NCI-H345 treated with DMSO at 0.1 percent for 48 hours (cell line): Measurements from ENCODE around the gene SVEP1.
"Not testable (repeated sequence)": the region's sequence is repeated elsewhere in the genome, so short reads cannot be mapped to it uniquely, and the experiment has no call there.

Source experiments
- DNase-seq: peaks from one replicate; lab custom pipeline; 2025; ENCODE audit not compliant: unreplicated experiment; lab: John Stamatoyannopoulos, UW

Gene SVEP1

DNA sequence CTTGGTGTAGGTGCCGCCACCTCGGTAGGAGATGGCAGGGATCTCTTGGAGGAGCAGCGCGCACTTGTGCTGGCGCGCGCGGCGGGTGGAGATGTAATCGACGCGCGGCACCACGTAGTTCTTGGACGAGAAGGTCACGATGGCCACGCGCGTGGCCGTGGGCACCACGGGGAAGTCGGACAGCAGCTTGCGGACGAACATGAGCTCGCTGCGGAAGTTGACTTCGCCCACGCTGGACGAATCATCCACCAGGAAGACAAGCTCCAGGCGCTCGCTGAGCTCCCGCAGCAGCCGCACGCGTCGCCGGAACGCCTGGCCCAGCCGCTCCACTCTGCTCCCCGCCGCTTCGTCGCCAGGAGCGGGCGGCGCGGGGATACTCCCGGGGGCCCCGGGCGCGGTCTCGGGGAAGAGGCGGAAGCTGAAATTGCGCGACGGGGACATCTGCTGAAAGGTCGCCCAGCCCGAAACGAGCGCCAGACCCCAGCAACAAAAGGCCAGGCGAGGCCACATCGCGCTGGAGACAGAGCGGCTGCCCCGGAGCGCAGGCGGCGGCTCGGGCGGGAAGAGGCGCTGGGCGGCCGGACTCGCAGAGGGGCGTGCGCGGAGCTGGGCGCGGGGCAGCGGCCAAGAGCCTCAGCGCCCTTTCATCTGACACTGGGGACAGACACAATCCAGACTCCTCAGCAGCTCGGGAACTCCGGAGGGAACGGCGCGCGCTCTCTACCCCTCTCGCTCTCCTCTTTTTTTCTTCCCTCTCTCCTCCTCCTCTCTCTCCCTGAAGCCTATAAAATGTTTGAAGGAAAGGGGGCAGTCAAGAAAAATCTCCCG, at the start of gene SVEP1:
Gene SVEP1 (minus strand): TSS at position 708 of the 828 bp plus-strand sequence. CDS start 198 bp downstream, at position 510.
- peak; percentile 37 for DNase-seq

DNA sequence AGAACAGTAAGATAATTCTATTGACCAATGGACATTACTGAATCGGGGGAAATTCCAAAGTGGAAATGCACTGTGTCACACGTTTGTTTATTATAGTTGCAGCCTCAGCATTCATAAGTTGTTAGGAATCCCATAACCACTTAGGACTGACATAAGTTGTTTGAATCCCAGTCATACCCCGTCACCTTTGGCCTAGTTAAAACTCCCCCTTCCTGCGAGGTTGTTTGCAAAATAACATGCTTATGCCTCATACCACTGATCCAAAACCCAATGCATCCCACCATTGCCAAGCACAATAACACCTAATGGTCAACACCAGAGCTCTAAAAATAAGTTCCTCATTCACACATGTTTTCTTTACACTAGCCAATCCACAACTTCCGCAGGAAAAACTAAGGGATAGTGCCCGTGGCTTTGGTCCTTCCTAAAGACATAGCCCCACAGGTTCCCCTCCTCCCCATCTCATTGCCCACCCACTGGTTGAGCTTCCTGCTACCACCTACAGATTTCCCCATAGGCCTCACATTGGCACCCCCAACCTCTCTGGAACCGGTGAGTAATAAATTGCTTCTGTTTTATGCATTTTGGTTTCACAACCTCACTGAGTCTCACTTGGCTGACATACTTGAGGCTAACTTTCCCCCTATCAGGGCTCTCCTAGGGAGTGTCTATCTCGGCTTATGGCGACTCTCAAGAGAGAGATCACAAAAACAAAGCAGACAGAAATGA, 46.7 kb upstream of the SVEP1 start:
- no peak for DNase-seq

DNA sequence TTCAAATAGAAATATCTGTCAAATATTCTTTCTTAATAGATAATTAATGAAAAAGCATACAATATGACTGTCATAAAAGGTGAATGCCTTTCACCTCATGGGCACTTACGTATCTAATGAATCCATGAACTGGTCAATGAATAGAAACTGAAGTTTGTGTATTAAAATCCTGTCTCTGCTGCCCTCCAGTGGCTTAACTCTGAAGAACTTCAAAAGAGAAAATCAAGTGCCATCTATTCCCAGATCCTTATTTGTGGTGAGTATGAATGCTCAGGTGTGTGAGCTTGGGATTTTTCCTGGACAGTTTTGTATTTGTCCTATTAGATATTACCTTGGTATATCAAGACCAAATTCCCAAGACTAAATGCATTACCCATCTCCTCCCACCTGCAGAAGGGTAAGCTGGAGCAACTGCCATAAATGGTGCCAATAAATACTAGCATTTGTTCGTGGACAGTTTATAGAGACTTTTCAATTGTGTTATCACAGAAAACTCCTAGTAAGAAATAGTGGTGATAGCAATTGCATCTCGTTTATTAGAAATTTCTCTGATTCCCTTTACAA, 44.0 kb upstream of the SVEP1 start:
- peak; percentile 46 for DNase-seq

DNA sequence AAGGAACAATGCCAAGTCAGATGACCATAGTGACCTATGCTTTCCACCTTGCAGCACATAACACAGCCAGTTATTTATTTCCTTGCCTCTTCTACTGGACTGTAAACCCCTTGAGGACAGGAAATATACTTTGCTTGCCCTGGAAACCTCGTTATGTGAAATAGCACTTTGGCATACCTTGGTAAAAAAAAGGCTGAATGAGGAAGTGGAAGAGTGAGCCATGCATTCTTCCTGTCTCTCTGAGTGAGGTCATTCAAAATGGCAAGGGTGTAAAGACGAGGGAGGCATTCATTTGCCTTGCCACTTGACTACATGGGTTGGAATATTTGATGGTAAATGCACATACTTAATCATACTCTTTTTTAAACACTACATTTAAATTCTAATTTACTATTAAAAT, 42.8 kb upstream of the SVEP1 start:
- no peak for DNase-seq

DNA sequence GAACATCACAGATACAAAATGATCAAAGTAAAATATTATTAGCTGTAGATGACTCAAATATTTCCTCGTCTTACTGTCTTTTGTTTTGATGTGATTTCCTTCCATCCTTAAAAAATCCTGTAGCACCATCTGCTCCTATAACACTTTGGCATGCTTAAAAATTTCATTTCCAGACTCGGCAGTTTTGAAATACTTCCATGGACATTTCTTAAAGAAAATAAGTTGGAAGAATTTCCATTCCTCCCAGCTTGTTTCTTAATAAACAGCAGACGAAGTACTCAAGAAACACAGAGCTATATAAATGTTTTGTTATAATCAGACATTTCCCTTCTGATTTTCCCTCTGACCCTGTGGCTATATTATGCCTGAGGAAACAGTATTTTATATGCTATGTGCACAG, 41.2 kb upstream of the SVEP1 start:
- DNase-seq = no peak

DNA sequence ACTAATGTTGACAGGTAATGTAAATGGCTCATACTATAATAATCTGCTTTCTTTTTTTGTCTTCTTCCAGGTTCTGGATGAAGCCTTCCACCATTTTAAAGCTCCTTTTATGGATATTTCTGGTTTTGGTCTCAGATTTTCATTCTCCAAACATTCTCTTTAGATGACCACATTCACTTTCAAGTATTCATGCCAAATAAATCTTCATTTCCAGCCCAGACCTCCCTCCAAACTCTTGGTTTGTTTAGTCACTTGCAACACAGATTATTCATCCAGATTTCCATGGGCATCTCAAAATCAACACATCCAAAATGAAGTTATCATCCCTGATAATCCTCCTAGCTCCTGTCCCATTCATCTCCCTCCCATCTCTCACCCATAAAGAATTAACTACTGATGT, 40.3 kb upstream of the SVEP1 start:
- DNase-seq = no peak

DNA sequence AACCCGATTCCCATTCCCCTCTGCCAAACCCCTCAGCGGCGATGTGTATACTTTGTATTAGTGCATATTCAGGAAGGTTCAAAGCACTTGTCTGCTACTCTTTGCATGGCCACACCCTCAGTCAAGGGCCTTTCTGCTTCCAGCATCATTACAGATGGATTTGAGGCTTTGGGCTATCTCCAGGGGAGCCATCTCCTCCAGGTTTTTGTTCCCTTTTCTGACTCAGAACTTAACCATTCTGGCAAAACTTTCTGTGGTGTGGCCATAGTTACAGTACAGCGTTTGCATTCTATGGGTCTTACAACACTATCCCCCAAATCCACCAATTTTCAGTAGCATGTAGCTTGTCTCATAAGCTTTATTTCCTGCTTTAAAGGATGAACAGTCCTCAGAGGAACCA, 36.0 kb upstream of the SVEP1 start:
- DNase-seq = no peak

DNA sequence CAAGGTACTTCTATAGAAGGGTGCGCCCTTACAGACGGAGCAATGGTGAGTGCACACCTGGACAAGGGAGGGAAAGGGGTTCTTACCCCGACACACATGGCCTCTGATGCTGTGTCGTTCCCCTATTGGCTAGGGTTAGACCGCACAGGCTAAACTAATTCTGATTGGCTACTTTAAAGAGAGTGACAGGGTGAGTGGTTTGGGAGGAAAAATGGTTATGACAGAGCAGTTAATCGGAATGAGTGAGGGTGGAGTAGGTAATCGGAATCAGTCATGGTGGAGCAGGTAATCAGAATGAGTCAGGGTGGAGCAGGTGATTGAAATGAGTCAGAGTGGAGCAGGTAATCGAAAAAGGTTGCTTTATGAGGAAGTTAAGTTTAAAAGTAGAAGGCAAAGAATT, 35.0 kb upstream of the SVEP1 start:
- DNase-seq = not testable (repeated sequence)

DNA sequence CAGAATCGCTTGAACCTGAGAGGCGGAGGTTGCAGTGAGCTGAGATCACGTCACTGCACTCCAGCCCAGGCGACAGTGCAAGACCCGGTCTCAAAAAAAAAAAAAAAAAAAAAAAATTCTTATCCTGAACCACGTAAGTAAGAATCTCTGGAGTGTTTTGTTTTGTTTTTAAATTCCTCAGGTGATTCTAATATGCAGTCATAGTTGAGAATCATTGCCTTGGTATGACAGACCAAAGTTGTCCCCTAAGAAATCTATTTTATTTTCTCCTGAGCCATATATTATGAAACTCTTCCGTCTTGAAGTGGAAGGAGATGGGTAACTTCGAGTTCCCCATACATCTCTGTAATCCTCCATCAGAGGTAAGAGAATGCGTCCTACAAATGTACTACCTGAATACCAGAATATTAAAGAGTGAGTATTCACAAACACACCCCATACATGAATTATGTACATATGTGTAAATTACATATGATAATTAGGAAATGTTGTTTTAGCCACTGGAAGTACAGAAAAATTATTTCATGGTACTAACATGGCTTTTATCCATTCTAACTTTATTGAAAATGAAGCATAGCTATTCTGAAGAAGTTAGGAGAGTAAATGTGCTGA, 26.7 kb upstream of the SVEP1 start:
- DNase-seq = no peak

DNA sequence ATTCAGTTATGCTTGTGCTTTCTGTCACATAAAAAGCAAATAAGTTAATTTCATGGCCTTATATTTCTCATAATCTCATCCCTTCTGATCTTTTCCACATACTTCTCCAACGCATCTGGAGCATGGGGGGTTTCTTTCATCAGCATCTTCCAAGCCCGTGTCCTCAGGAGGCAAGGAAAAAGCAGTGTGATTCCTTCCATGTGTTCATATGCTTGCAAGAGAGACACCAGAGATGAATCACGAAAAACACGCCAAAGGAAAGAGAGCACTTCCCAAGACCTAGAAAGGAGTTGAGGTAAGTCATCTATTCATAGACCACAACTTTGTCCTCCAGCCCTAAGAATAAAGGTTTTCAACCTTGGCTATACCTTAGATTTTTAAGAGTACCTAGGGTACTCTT, 26.0 kb upstream of the SVEP1 start:
- DNase-seq = no peak

DNA sequence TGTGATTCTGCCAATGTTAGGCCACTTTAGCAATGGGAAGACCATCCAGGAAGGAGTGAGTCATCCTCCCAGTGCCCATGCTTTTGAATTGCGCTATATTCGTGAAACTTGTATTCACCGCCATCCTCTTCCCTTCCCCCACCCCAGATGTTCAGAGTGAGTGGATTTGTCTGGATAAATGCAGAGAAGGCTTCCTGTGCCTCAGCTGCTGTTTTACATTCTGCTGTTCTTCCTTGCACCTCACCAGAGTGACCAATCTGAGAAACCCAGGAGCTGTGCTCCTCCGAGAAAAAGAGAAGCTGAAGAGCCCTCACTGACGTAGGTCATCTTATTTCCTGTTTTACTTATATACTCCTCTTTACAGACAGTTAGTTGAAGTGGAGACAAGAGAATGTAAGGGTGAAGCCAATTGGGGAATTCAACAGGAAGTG, 24.6 kb upstream of the SVEP1 start:
- DNase-seq = no peak

DNA sequence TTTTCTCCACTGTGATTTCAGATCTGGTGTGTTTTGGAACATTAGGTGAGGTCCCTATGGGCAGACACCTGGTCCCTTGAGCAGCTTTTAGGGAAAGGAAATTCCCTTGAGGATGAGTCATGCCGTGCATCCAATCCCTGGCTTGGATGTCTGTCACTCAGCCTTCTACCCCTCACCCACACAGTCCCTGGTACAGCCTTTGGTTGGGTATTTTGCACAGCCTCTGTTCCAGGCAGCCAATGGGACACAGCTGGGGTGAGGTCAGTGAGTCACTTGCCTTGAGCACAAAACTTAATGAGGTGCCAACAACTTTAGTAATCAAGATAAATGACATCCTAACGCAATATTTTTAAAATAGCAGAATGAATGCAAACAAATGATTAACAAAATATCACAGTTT, 22.7 kb upstream of the SVEP1 start:
- no peak for DNase-seq

DNA sequence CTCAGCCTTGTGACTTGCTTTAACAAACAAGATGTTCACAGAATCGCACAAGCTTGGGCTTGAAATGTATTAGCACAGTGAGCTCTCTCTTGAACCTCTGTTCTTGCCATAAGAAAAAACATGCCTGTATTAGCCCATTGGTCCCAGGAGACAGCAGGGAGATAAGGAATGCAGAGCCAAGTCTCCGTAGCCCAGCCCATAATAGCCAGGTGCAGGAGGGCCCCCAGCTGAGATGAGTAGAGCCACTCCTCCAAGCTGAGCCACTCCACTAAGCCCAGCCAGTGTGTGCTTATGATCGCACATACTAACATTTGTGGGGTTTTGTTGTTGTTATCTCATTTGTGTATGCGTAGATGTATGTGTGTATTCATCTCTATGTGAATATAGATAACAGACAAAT, 21.6 kb upstream of the SVEP1 start:
- DNase-seq = no peak

DNA sequence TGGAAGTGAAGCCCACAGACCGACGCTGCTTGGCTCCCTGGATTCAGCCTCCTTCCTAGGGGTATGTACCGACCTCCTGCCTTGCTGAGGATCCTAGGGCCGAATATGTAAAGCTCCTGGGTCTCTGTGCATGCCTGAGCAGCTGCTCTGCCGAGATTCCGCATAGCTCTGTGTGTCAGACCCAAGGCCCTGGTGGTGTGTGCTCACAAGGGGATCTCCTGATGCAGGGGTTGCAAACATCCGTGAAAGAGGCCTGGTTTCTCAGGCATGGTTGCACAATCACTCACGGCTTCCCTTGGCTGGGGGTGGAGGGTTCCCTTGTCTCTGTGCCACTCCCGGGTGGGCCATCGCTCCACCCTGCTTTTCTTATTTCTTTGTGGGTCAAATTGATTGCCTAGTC, 19.9 kb upstream of the SVEP1 start:
- no peak for DNase-seq

DNA sequence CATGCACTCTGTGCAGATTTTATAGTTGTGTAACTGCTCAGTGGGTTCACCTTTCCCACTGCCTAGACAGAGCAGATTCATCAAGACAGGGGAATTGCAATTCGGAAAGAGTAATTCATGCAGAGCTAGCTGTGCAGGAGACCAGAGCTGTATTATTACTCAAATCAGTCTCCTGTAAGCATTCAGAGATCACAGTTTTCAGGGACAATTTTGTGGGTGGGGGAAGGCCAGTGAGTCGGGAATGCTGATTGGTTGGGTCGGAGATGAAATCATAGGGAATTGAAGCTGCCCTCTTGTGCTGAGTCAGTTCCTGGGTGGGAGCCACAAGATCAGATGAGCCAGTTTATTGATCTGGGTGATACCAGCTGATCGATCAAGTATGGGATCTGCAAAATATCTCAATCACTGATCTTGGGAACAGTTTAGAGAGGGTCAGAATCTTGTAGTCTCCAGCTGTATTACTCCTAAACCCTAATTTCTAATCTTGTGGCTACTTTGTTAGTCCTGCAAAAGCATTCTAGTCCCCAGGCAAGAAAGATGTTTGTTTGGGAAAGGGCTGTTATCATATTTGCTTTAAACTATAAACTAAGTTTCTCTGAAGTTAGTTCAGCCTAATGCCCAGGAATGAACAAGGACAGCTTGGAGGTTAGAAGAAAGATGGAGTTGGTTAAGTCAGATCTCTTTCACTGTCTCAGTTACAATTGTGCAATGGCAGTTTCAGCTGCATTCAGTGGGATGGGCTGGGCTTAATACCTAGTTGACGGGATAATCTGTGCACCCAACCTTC, 12.7 kb upstream of the SVEP1 start:
- no peak for DNase-seq

DNA sequence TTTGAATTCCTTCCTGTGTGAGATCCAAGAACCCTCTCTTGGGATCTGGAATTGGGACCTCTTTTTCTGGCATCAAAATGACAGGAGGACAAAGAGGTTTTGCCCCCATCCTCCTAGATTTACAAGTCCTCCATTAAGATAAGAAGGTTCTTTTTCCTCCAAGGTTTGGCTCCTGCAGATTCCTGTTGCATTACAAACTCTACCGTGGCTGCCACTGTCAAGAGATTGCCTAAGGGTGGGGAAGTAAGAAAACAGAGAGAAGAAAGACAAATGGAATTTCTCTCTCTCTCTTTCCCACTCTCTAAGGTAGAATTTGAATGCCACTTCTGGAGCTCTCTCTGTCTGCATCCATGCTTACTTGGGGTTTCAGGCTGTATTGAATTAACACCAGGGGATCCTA, 12.0 kb upstream of the SVEP1 start:
- no peak for DNase-seq

DNA sequence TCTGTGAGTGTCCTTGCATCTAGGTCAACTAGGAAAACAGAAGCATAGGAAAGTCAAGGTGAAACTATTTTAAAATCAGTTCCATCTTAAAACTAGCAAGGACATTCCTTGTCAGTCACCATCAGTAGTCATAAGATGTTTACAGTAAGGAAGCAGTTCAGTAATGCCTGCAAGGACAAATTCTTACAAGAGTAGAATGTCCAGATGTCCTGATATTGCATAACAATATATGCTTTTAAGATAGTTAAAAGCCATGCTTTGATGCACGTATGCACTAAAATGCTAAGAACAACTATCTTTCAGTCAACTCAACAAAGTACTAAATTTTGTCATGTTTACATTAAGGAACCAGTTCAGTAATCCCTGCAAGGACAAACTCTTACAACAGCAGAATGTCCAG, 11.3 kb upstream of the SVEP1 start:
- no peak for DNase-seq

DNA sequence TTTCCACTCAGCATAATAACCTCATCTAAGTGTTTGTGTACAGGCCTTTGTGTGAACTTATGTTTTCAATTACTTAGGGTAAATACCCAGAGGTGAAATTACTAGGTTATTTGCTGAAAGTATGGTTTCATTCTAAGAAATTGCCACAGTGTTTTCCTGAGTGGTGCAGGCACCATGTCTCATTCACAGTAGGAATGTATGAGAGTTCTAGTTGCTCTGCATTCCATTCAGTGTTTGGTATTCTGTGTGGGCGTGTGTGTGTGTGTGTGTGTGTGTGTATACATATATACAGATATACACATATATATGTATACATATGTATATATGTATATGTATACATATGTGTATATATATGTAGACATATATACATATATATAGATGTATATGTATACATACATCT, 8.8 kb upstream of the SVEP1 start:
- no peak for DNase-seq

DNA sequence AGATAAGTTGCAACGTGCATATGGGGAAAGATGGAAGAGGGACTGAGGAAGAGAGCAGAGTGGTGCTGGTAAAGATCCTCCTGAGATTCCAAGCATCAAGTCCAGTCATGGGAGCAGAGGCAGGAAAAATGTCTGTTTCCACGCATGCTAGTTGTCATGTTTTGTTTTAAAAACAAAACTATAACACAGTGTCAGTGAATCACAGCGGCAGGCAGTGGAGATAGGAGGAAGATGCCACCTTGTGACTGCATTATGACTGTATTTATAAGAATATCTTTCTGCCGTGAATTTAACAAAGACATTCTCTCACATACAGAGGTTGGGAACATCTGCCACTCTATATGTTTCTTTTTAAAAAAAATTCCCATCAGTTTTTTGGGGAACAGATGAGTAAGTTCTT, 3.7 kb upstream of the SVEP1 start:
- DNase-seq = no peak

DNA sequence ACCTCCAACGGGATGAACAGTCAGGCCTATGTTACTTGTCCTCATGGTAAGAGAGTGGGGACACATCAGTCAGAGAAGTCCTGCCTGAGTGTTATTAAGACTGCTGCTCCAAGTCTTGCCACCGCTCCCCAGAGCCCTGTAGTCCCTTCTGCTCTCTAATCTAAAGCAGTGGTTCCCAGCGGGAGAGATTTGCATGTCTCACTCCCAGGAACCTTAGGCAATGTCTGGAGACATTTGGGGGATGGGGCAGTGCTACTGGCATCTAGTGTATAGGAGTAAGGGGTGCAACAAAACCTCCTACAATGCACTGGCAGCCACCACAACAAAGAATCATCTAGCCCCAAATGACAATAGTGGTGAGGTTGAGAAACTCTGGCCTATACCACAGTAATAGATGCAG, 2.6 kb upstream of the SVEP1 start:
- DNase-seq = no peak

DNA sequence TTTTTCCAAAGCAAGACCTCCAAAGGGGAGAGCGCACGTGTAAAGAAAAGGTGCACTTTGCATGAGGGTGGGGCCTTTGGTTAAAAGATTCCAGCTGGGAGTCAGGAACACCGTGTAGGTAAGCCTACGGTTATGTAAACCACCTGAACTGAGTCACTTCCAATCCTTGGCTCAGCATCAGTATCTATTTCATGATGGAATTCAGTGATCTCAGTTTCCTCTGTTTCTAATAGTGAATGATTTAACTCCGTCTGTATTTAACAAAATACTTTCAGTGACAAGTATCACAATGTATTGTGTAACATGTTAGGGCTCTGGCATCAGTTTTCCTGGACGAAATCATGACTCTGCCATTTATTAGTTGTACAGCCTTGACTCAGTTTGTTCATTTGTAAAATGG, 1.3 kb upstream of the SVEP1 start:
- no peak for DNase-seq
